ENCODE results near the gene SLC6A19. TPM values are rescaled to one million over a fixed set of nuclear protein-coding genes. Genes with fewer than 3 reads are reported as not detected.

Gene SLC6A19
- total RNA-seq, 3 donors from 2014 or later: 14.4 to 92.8 (median 29.2) TPM

DNA sequence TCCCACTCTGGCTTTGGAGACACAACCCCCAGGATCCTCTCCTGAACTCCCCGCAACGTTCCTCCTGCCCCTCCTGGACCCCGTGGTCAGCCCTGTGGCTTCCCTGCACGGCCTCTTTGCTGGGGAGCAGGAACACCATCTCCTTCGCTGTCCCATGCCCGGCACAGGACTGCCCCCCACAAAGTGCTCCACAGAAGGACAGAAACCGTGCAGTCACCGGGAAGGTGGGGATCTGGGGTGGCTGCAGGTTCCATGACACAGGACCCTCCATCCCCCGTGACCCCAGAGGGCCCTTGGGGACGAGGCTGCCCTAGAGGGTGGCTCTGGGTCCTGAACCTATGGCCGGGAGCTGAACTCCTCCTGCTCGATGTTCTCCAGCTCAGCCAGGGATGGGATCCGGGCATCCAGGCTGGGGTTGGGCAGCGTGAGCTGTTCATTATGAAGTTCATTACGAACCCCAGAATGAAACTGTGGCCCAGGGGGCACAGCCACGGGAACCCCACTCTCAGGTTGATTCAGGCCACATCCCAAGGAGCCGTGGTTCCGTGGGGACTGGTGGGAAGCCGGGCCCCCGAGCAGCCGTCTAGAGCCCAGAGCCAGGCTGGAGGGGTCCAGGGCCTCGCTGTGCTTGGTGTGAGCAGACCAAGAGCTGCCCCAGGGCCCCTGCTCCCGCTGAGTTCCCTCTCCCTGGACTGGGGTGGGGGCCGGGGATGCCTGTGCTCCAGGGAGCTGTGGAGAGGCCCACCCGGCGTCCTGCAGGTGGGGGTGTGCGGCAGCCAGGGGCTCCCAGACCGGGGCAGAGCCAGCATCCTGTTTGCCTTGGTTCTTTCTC is 684 bp upstream of the SLC6A19 start:
- no peaks in the 10 kb centered on the region for H3K36me3 ChIP-seq (ENCODE audit: low read depth)
- ATAC-seq: peak; percentile 1
- intact Hi-C loops (cut with DNase I, micrococcal nuclease): no loop called here
- no peak overlapping the region for H3K4me3 ChIP-seq
- H3K4me1 ChIP-seq (ENCODE audit: low read depth): peaks cover 3% of the 10 kb centered on the region
- peak in 1 of 3 donors; percentile 37 for DNase-seq
- no peaks in the 10 kb centered on the region for H3K9me3 ChIP-seq
- TF ChIP-seq, protein P1, sequence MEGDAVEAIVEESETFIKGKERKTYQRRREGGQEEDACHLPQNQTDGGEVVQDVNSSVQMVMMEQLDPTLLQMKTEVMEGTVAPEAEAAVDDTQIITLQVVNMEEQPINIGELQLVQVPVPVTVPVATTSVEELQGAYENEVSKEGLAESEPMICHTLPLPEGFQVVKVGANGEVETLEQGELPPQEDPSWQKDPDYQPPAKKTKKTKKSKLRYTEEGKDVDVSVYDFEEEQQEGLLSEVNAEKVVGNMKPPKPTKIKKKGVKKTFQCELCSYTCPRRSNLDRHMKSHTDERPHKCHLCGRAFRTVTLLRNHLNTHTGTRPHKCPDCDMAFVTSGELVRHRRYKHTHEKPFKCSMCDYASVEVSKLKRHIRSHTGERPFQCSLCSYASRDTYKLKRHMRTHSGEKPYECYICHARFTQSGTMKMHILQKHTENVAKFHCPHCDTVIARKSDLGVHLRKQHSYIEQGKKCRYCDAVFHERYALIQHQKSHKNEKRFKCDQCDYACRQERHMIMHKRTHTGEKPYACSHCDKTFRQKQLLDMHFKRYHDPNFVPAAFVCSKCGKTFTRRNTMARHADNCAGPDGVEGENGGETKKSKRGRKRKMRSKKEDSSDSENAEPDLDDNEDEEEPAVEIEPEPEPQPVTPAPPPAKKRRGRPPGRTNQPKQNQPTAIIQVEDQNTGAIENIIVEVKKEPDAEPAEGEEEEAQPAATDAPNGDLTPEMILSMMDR (IDR thresholded peaks at IDR 0.05): no peak

DNA sequence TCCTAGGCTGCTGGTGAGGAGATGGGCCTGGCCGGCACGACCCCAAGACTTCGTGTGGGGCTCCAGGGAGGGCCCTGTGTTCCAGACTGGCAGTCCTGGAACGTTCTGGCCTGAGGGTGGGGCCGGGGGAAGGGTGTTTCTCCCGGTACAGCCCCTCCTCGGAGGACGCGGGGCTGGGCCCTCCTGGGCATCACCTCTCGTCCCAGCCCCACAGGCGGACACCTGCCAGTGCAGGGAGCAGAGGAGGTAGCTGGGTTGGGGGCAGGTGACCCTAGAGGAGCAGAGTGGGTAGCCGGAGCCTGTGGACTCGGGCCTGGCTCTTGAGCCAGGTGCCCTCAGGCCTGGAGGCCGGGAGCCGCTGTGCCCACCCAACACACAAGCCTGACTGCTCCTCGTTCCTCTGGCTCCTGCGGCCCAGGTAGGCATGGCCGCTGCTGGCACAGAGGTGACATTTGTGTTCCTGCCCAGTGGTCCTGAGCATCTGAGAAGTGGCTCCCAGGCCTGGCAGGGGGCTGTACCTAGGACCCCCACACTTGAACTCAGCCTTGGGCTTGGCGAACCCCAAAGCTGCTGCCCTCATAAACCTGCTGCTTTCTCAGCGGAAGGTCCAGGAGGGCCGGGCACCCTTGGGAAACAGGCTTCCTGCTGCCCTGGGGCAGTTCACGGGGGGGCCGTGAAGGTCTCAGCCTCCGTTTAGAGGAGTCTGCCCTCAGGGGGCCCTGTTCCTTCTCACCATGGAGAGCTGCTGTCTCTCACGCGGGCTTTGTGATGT is 817 bp downstream of the SLC6A19 start:
- Histone ChIP-seq H3K4me3 (no peak overlapping the region), H3K9me3 (no peaks in the 10 kb centered on the region), H3K36me3 (ENCODE audit: low read depth) (no peaks in the 10 kb centered on the region), H3K4me1 (ENCODE audit: low read depth) (peaks cover 3% of the 10 kb centered on the region)
- intact Hi-C loops (cut with DNase I, micrococcal nuclease): no loop called here
- DNase-seq (peak in 1 of 3 donors; percentile 51), ATAC-seq (peak; percentile 5)
- TF ChIP-seq, protein P1 (IDR thresholded peaks at IDR 0.05): no peak

DNA sequence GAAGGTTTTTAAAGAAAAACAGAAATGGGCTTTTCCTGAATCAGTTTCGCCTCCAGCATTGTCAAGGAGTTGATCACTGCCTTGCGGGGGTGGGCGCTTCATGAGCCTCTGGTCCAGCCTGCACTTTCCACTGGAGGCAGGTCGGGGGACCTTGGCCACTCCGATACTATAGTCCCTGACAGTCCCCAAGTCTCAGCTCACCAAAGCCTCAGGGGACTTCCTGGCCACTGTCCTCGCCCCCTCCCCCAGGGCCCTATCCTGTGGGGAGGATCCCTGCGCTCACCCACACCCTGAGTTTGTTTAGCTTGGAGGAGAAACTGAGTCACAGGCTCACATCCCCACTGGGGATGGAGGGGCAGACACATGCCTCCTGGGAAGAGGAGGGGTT is 1.4 kb downstream of the SLC6A19 start:
- ATAC-seq (no peak), DNase-seq (peak in 1 of 3 donors; percentile 40)
- intact Hi-C loops (cut with DNase I, micrococcal nuclease): no loop called here
- H3K9me3 ChIP-seq: no peaks in the 10 kb centered on the region
- H3K36me3 ChIP-seq (ENCODE audit: low read depth): no peaks in the 10 kb centered on the region
- no peak overlapping the region for H3K4me3 ChIP-seq
- peaks cover 3% of the 10 kb centered on the region for H3K4me1 ChIP-seq (ENCODE audit: low read depth)
- TF ChIP-seq, protein P1 (IDR thresholded peaks at IDR 0.05): no peak

DNA sequence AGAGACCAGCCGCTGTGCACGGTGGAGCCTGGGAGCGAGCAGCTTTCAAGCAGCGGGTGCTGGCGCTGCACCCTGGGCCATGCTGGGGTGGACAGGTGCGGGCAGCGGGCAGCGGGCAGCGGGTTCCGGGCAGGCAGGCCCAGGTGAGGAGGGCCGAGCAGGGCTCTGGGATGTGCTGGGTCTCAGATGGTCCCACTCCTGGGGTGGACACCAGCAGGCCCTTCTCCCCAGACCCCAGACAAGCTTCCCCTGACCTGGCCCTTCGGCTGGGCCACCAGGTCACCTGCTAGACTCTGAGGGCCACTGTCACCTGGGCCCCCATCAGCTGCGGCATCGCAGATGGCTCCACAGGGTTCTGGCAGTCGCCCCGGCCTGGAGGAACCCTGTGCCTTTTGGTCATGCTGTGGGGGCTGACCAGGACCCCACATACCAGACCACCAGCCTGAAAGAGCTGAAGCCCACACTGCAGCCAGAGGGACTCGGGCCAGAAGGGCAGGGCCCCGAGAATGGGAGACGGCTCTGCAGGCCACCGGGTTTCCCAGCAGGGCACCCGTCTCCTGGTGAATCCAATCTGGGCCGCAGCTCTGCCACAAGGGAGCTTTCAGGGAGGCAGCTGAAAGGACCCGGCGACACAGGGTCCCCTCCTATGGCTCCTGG is 2.0 kb downstream of the SLC6A19 start:
- H3K4me1 ChIP-seq (ENCODE audit: low read depth): peaks cover 3% of the 10 kb centered on the region
- TF ChIP-seq, protein P1 (IDR thresholded peaks at IDR 0.05): no peak
- intact Hi-C loops (cut with DNase I, micrococcal nuclease): no loop called here
- no peaks in the 10 kb centered on the region for H3K9me3 ChIP-seq
- DNase-seq (peak in 1 of 3 donors; percentile 39), ATAC-seq (no peak)
- no peaks in the 10 kb centered on the region for H3K36me3 ChIP-seq (ENCODE audit: low read depth)
- H3K4me3 ChIP-seq: no peak overlapping the region

DNA sequence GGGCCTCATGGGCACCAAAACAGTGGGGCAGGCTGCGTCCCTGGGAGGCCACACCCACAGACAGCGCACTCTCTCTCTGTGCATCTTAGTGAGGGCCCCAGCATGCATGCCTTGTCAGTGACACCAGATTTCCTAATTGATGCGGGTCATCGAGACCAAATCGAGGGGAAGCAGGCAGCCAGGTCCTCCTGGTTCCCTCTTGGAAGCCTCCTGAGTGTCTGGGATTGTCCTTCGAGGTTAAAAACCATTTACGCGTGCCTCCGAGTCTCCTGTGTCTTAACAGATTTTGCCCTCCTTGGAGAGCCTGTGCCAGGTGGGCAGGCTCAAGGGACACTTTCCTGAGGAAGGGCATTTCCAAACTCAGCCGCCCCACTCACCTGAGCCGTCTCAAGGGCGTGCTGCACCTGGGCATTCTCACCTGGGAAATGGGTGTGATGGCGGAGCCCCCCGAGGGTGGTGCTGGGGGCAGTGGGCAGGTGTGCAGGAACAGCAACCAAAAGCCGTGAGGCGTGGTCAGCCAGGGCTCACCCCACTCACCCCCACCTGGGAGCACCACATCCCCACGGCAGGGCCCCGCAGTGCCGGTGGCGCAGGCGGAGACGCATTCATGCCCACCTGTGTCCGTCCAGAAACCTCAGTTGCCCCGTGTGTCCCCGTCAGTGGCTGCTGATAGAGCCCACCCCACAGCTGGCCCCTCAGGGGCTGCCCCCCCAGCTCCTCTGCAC is 2.7 kb downstream of the SLC6A19 start:
- TF ChIP-seq, protein P1 (IDR thresholded peaks at IDR 0.05): no peak
- DNase-seq: peak in 1 of 3 donors; percentile 50
- H3K36me3 ChIP-seq (ENCODE audit: low read depth): no peaks in the 10 kb centered on the region
- no peak for ATAC-seq
- H3K9me3 ChIP-seq: no peaks in the 10 kb centered on the region
- H3K4me3 ChIP-seq: no peak overlapping the region
- H3K4me1 ChIP-seq (ENCODE audit: low read depth): peaks cover 3% of the 10 kb centered on the region
- intact Hi-C loops (cut with DNase I, micrococcal nuclease): no loop called here
